Activated CD4-positive, CD25-positive, alpha-beta regulatory T cell treated with anti-CD3 and anti-CD28 coated beads, Interleukin-2, amount 50 U/mL, for 16 hours (primary cell): ENCODE measurements around the gene LAMP5.

Experiments used
- DNase-seq: peaks from one replicate; pipeline ENCODE4 v3.0.0-alpha.2; 2020; ENCODE audit warnings: low read depth, low spot score

LAMP5 gene, protein sequence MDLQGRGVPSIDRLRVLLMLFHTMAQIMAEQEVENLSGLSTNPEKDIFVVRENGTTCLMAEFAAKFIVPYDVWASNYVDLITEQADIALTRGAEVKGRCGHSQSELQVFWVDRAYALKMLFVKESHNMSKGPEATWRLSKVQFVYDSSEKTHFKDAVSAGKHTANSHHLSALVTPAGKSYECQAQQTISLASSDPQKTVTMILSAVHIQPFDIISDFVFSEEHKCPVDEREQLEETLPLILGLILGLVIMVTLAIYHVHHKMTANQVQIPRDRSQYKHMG

DNA sequence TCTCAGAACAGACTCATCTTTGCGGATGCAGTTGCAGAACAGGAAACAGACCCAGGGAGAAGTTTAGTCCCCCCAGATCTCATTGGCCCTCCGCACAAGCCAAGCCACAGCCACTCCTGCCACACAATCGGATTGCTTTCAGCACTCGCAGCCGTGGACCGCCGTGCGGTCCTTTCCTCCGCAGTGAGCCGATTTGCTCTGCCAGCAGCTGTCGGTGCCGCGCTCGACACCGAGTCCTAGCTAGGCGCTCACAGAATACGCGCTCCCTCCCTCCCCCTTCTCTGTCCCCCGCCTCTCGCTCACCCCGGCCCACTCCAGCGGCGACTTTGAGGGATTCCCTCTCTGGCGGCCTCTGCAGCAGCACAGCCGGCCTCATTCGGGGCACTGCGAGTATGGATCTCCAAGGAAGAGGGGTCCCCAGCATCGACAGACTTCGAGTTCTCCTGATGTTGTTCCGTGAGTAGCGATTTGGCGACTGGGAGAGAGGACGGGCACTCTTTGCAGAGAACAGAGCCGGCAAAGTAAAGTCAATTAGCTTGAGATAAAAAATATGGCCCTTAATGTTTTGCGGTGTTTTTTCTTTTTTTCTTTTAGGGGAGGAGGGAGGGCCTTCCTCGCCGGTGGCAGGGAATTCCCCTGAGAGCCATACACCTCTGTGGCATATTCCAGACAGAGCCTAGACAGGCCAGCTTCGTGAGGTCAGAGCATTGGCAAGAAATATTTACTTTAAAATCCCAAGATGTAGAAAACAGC, at the start of gene LAMP5:
Gene LAMP5, plus strand, starts transcription at position 130 of the 753 bp plus-strand sequence. Its CDS starts 263 bp downstream, at position 393.
- DNase-seq: no peak

DNA sequence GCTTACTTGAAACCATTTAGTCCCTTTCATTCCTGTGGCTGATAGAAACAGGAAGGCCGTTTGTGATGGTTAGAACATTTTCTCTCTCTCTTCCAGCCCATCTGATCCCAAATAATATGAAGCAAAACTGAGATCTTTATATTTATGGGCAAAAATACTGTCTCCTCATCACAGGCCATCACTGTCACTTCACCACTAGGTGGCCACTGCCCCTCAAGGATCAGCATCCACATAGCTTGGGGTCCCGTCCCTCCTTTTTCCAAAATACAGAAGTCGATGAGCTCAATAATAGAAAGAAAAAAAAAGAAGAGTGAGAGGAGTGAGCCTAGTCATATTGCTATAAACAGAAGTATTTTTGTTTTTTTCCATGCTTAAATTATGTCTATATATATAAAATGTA, 46.4 kb upstream of the LAMP5 start:
- no peak for DNase-seq

DNA sequence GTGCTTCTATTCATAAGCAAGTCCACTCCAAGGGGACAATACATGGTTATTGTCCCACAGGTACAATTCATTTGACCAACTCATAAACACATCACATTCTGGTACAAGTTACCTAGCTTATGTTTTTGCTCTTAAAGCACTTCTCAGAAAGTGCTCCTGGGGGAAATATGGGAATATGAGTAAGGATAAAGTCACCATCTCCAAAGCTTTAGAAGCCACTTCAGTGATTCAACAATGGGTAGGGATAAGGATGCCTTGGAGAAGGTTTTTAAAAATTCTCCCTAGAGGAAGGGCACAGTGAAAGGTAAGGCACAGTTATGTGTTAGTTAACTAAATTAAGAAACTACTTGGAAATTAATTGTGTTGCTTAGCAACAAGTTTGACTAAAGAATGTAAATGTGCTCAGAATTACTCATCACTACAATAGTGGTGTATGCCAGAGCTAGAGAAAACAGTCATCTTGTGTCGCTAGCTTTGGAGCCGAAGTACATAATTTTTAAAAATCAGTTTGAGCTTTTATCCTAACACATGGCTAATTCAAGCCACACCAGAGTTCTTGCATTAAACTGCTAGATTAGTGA, 39.5 kb upstream of the LAMP5 start:
- no peak for DNase-seq

DNA sequence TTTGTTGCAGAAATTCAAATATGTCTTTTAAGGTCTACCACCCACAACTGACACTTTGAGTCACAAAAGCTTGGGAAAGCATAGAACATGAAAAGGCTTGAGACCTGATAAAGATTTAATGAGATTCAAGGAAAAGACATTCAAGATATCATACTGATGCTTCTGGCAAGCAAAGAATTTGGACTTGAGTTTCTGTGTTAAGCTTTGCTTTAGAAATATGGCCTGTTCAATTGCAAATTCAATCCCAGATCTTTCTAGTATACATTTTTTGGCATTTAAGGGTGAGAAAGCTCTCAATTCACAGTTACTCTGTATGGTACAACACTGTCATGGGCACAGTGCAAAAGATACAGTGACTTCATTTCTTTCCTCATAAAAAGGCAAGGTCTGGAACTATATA, 38.9 kb upstream of the LAMP5 start:
- DNase-seq: no peak

DNA sequence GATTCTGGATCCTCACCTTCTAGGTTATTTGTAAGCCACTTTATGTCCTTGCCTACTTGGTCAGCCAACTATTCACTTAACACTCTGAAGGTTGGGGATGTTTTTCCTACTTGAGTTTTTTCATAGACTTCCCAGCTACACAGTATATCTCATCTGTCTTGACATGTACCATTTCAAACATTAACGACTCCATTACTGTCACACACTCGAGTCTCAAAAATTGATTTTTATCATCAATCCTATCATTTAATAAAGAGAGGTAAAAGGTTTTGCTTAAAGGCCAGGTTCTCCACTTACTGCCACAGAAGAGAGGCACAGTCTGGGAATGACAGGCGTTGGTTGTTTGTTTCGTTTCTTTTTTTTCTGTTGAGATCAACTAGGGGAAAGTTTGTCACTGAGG, 38.2 kb upstream of the LAMP5 start:
- no peak for DNase-seq

DNA sequence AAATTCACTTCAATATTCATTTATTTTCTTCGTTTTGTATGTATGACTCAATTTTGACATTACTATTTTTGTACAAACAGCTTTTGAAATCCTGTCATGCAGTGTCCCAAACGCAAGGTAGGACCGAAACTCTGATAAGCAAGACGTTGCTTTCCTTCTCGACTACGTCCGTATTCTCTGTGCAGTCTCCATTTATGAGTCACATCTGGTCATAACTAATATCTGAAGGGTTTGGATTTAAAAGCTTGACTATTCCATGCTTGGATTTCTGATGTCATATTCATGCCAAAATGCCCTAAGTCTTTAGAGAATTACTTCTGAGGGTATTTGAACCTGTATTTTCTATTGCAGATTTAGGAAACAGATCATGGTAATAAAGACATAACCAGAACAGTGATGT, 37.8 kb upstream of the LAMP5 start:
- no peak for DNase-seq

DNA sequence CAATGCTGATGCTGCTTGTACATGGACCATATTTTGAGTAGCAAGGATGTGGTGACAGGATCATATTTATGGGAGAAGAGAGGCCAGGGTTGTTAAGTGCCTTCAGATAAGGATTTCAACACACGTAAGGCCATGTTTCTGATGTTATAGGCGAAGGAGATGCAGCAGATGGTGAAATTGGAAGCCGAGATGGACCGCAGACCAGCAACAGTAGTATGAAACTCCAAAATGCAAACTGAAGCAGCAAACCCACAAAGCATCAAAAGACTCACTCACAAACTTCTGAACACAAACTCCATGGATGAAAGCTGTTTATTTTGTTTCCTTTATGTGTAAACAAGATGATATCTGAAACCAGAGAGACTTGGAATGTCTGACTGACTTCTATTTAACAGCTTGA, 35.6 kb upstream of the LAMP5 start:
- DNase-seq: no peak

DNA sequence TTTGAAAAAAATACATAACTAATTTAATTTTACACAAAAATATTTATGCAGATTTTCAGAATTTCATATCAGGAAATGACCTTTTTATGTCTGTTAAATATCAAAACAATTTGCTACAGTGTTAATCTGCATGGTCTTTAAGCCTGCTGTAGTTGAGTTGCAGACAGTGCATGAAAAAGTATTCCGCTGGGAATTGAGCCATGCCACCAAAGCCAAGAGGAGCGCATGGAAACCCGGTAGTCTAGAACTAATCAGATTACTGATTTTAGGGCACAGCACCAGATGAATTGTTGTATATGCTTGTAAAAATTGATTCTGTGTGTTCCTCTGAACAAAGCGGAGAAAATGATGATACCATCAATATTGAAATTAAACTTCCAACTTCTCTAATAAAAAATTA, 34.3 kb upstream of the LAMP5 start:
- no peak for DNase-seq

GRCh38 chr20:9482180-9482579, 32.2 kb upstream of the LAMP5 start:
- DNase-seq: no peak

DNA sequence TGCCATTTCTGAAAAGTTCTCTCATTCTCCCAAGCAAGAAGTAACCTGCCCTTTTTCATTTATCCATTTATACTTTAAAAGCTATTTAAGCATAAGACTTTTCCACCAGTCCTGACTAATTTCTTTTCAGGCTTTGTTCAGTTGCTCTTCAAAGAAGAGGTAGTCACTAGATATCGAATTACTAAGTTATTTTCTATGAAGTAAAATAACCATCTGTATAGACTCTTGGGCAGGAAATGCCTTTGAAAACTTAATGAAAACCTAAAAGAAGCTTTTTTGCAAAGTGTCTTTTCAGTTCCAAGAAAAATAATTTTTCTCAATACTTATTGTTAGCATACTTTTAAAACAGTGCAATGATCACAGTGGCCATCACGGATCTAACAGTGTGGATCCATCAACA, 31.3 kb upstream of the LAMP5 start:
- no peak for DNase-seq

DNA sequence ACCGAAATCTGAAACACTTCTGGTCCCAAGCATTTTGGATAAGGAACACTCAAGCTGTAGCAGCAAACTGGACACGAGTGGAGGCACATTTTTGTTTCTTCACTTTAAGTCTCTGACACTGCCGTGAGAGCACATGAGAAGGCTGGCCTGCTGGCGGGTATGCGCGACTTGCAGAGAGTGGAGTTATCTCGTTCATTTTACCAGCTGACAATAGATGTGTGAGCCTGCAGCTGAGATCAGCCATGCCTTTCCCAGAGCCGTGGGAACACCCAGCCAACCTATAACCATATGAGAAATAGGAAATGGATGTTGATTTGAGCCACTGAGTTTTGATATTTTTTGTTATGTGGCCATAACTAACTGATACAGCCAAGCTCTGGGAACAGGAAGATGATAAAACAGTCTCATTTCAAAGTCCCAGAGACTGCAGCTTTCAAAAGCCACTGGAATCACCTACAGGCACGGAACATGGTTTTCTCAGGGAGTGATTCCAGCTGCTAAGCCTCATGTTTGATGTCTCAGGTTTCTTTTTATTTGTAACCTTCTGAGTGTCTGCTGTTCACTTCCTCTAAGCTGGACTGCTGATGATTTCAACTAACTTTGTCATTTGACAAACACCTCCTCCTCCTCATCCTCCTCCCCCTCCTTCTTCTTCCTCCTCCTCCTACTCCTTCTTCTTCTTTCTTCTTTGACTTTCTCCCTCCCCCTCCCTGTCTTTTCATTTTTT, 28.6 kb upstream of the LAMP5 start:
- DNase-seq: no peak

- no peak for DNase-seq
These were observed 27.2 kb upstream of the LAMP5 start for GRCh38 chr20:9487231-9487630.

DNA sequence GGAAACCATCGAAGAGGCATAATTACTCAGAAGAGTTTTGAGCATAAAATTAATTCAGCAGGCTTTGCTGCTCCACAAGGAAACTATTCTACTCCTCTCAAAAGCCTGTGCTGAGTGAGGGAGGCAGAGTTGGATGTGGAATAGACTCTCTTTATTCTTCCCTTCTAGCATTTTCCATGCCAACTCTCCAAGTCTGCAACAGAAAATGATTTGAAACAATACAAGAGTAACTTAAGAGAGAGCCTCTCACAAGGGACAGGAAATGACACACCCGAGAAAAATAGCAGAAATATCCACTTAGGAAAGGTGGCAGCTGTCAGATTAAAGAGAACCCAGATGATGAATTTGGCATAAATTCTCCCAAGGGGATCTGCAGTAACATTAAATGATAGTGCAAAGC, 26.3 kb upstream of the LAMP5 start:
- no peak for DNase-seq

DNA sequence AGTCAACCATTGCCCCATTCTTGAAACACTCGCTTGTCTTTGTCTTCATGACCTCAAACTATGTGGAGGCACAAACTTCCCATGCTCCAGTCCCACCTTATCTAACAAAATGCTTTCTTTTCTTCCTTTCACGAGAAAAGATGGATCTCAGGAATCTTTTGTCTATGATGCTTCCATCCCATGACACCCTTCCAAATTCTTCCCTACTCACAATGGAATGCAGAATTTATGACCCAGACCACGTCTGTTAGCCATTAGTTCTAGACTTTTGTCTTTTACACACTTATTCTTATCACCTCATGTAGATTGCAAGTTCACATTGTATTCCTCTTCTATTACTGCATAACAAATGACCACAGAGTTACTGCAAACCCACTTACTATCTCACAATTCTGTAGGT, 24.2 kb upstream of the LAMP5 start:
- no peak for DNase-seq

GRCh38 chr20:9490631-9491030, 23.8 kb upstream of the LAMP5 start:
- DNase-seq: no peak

DNA sequence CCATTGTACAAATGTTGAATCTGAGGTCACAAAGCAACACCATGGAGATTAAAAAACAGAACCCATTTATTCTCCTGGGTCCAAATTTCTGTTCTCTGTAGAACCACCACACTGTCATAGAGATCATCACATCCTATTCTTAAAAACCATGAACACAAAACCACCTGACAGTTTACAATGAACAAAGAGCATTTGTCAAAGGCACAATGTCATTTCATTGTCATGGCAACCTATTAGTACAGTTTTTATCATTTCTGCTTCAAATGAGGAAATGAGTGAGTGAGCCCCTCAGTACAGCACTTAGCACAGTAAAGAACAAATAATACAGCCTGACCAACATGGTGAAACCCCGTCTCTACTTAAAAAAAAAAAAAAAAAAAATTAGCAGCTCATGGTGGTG, 23.1 kb upstream of the LAMP5 start:
- no peak for DNase-seq

DNA sequence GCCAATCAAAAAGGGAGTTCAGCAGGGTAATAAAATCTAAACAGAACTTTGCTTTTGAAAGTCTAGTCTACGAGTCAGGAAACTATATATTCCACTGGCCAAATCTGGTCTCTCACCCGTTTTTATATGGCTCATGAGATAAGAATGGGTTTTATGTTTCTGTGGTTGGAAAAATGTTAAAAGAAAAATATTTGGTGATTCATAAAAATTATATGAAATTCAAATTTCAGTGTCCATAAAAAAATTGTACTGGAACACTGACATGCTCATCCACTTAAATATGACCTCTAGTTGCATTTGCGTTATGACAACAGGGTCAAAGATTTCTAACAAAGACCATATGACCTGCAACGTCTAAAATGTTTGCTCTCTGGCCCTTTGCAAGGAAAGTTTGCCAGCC, 22.3 kb upstream of the LAMP5 start:
- no peak for DNase-seq

GRCh38 chr20:9493803-9494202, 20.6 kb upstream of the LAMP5 start:
- DNase-seq: no peak

GRCh38 chr20:9495701-9496100, 18.7 kb upstream of the LAMP5 start:
- no peak for DNase-seq

DNA sequence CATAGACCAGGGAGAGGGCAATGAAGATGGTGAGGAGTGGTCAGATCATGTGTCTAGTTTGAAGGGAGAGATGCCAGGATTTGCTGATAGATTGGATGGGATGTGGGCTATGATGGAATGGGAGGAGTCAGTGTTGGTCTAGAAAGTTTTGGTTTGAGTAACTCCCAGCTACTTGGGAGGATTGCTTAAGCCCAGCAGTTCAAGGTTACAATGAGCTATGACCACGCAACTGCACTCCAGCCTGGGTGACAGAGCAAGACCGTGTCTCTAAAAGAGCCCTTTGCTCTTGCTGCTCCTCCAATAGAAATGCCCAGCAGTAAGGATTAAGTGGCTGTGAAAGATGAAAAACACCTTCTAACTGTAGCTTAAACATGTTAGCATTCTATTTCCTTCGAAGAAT, 18.2 kb upstream of the LAMP5 start:
- no peak for DNase-seq

DNA sequence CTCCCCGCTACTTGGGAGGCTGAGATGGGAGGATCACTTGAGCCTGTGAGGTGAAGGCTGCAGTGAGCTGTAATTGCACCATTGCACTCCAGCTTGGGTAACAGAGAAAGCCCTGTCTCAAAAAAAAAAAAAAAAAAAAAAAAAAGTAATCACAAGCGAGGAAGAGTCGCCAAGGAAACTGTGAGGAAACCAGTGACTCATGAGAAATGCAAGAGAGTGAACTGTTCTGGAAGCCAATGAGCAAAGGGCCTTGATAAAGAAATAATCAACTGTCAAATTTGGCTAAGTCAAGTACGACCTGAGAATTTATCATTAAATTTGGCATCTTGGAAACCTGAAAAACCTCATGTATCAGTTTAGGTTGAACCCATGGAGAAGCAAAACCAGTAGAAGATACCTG, 16.1 kb upstream of the LAMP5 start:
- DNase-seq: no peak

DNA sequence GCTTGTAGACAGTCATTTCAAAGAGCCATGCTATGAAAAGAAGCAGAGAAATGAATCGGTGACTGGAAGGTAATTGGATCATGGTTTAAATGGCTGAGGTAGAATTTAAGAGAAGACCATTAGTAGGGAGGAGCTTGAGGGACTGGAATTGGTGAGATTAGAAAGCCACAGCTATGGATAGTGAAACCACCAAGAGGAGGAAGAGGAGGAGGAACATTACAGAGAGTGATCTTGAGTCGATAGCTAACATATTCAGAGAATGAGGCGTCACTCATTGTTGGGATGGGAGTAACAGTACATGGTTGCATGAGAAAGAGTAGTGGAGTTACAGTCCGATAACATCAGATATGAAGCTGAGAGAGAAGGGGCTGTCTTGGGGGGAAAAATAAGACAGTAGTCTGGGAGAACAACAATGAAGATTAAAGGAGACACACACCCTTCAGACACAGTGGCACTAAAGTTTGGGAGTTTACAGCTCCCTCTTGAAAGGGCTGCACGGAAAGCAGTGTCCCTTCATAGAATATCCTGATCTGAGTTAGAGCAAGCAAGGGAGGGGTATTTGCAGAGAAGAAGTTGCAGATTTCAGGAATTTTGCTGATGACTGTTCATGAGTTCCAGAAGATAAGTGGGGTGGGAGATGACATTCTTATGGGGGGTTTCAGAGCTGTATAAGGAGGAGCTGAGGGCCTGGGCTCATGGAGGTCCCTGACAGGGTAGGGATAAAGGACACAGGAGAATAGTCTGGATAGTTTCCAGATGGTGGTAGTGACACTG, 15.1 kb upstream of the LAMP5 start:
- DNase-seq: no peak
